NCI-H510A (cell line): ENCODE data around the gene SYTL2.
"Not testable (repeated sequence)": the region's sequence is repeated elsewhere in the genome, so short reads cannot be mapped to it uniquely, and the experiment has no call there.

ENCODE experiments used
- DNase-seq: peaks from one replicate; lab custom pipeline; 2025; lab: John Stamatoyannopoulos, UW

The SYTL2 gene

DNA sequence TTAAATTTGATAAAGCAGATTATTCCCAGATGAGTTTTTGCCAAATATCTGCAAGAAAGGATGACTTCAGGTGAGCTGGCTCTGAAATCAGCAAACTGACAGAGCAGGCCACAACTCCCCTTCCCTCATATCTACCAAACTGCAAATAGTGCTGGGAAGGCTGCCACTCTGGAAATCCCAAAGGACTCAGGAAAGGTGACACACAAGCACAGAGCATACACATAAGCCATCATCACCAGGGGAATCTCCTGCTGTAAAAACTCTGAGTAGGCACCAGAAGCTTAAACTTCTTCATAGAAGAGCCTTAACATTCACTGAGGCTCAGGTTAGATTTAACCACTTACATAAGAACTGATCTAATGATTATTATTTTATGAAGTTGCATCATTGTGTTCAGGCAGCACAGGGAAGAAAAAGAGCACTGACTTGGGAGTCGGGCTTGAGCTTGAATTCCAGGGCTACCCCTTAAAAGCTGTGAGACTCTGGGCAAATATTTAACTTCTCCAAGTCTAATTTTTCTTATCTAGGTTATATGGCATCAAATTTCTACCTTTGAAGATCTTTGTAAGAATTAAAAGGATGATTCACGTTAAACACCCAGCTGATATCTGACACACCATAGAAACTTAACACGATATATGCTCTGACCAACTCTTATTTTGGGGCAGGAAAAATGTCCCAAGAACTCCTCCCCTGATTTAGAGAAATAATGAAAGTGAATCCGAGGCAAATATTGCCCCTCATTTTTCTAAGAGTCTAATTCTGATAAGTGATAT is 15.0 kb downstream of the SYTL2 start:
- no peak for DNase-seq

- DNase-seq: no peak
Observed at GRCh38 chr11:85791409-85791990, 19.4 kb downstream of the SYTL2 start.

DNA sequence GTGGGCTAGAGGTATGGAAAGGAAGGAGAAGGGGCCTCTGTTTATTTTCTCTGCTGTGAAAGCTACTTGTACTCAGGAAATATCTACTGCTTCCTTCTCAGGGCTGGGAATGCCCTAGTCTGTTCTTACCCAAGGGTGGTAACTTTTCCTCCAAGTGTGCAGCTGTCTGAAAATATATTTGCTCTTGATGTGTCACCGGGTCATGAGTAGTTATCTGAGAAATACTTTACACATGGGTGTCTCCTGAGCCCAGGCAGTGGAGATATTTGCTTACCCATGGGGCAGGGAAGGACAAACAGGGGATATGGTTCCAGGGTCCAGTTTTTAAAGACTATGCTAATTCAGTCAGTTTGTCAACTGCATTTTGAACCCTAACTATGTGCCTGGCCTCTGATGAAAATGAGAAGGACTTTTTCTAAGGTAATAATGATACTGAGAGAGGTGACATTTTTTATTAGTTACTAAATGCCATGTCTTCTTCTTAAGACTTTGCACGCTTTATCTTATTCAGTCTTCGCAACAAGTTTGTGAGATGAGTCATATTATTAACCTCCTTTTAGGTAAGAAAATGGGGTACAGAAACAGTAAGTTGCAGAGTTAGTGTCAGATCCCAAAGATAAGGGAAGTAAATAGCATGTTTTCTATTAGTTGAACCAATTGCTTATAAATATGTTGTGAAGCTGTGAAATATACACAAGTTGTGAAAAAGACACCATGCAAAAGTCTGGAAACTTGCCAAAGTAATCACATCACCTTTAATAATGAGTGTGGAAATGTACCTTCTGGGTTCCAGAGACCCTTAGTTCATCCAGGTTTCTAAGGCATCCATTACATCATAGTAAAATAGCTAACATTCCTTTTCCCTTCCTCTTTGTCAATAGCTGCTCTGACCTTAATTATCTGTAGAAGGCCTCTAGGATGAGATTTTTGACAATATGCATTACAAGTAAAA is 22.9 kb downstream of the SYTL2 start:
- no peak for DNase-seq

- DNase-seq: no peak
Observed at GRCh38 chr11:85787168-85787567, 23.8 kb downstream of the SYTL2 start.

- DNase-seq: no peak
Observed at GRCh38 chr11:85784480-85785265, 26.3 kb downstream of the SYTL2 start.

- DNase-seq: no peak
Observed at GRCh38 chr11:85783758-85784157, 27.2 kb downstream of the SYTL2 start.

- DNase-seq: not testable (repeated sequence)
Observed at GRCh38 chr11:85780780-85781517, 30.0 kb downstream of the SYTL2 start.

GRCh38 chr11:85779956-85780640 is 30.8 kb downstream of the SYTL2 start:
- no peak for DNase-seq

DNA sequence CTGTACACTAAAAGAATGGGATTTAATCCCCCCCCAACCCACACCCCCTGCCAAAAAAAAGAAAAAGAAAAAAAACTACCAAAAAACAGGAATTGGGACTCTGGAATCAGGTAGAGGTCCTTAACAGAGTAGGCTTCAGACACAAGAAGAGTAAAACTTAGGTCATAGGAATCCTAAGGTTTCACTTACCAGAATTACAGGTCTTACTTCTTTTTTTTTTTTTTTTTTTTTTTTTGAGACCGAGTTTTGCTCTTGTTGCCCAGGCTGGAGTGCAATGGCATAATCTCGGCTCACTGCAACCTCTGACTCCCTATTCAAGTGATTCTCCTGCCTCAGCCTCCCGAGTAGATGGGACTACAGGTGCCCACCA is 33.4 kb downstream of the SYTL2 start:
- DNase-seq: not testable (repeated sequence)

GRCh38 chr11:85776951-85777602 is 33.9 kb downstream of the SYTL2 start:
- DNase-seq: no peak

GRCh38 chr11:85774256-85775101 is 36.5 kb downstream of the SYTL2 start:
- DNase-seq: no peak

DNA sequence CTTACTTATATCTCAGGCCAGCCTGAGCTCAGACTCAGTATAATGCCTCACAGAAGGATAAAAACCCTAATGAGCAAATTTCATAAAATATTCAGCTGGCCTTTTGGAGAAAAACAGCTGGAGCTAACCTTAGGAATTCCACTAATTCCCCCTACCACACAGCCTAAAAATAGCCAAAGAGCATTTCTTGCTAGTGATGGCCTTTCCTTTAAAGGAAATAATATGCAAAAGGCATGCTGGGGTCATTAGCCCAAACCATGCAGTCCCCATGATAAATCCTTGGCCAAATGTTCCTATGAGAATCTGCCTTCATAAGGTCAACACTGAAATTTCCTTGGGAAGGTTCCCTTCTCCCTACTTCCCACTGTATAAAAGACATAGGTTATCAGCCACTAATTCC is 38.2 kb downstream of the SYTL2 start:
- no peak for DNase-seq

DNA sequence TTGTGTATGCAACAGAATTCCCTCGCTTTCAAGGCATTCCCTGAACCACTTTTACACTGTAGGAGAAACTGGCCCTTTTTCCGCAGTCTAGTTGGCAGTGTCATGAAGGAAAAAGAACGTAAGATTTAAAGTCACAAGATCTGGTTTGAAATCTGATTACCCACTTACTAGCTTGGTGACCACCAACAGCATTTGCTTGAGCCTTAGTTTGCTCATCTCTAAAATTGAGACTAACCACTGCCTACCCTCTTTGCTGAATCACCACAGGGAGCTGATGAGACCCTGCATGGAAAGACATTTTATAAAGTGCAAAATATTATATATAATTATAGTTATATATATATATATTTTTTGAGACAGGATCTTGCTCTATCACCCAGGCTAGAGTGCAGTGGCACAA is 39.4 kb downstream of the SYTL2 start:
- DNase-seq: no peak

DNA sequence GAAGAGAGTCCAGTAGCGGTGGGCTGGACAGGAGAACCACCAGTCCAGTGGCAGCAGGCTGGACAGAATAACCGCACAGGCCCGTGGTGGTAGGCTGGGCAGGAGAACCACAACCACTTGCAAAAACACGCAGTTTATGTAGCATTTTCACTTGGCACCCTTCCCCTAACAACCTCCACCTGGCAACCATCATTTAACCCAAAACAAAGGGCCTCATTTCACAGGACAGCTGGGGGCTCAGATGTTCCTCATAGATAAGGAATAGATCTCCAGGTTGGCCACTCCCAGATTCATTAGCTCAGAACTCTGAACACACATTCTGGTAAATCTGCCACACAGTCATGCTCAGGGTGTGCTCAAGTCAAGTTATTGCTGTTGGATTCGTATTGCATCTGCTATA is 41.2 kb downstream of the SYTL2 start:
- no peak for DNase-seq

GRCh38 chr11:85768473-85769146 is 42.3 kb downstream of the SYTL2 start:
- DNase-seq: no peak

- no peak for DNase-seq
Observed at GRCh38 chr11:85767246-85767945, 43.5 kb downstream of the SYTL2 start.

GRCh38 chr11:85766721-85767161 is 44.2 kb downstream of the SYTL2 start:
- no peak for DNase-seq

- DNase-seq: no peak
Observed at GRCh38 chr11:85764796-85765195, 46.1 kb downstream of the SYTL2 start.
